Vagina (tissue), 2 donors: ENCODE results near the gene FRMPD1.

ENCODE experiments used
- CTCF ChIP-seq, 3 experiments: fragments of 450-650 bp in 2 of 3; fragments of 200-600 bp in 1 of 3; sonication (generic) in 1 of 3; IDR thresholded peaks; one replicate each; pipeline ENCODE4 v1.5.1; 2017 to 2019; ENCODE audit warnings: antibody characterized with exemption in 3 of 3, mild to moderate bottlenecking in 2 of 3, moderate library complexity in 2 of 3
- POLR2A ChIP-seq, 2 donors: fragments of 450-650 bp; IDR thresholded peaks; one replicate each; pipeline ENCODE4 v1.6.1; 2017; ENCODE audit warnings: antibody characterized with exemption in 2 of 2, mild to moderate bottlenecking in 2 of 2, moderate library complexity in 2 of 2

GRCh38 chr9:37653385-37653784 is 2.6 kb downstream of the FRMPD1 start:
- TF ChIP-seq CTCF (IDR thresholded peaks at IDR 0.05), result no peak
- no peak for TF ChIP-seq POLR2A (IDR thresholded peaks at IDR 0.05)
